AG20443 (cell line): ENCODE results near the gene SLC51B.

Experiments
- DNase-seq: peaks from one replicate; pipeline ENCODE4 v3.0.0; 2012; ENCODE audit warnings: low spot score, mixed read lengths

SLC51B gene

GRCh38 chr15:65100442-65100841, 55.3 kb downstream of the SLC51B start:
- no peak for DNase-seq

- peak; percentile 75 for DNase-seq
Measured at GRCh38 chr15:65101411-65101890, 56.3 kb downstream of the SLC51B start.

DNA sequence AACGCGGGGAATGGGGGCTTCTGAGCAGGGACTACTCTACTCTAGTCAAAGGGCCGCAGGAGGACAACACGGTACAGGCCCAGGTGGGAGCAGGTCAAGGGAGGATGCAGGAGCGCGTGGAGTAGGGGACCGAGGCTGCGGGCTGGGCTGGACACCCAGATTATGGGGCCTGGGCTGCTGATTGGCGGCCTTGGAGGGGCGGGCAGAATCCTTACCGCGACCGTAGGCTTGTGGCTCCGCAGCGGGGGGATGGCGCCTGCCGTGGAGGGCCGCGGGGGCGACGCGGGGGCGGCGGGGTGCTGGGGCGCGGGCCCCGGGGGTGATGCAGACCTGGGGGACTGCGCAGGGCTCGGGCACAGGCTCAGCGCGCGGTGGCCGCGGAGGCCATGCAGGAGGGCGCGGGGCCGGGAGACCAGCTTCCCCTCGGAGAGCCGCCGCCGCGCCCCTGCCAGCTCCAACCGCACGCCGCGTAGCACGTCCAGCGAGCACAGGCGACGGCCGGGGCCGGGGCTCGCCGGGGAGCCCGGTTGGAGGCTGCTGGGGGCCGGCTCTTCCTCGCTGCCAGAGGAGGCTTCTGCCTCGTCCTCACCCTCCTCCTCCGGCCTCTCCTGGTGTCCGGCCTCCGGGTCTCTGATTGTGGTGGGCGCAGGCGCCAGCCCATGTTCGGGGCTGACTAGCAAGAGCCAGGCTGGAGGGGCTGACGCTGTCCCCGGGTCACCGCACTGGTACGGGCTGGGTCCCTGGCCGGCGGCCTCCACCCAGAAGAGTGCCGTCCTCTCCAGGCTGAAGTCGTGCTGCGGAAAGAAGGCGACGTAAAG, 56.9 kb downstream of the SLC51B start:
- no peak for DNase-seq

GRCh38 chr15:65102912-65103311, 57.7 kb downstream of the SLC51B start:
- no peak for DNase-seq
